HG03064 (cell line): ENCODE data around the gene IGFL2.
"Not testable (repeated sequence)": the region's sequence is repeated elsewhere in the genome, so short reads cannot be mapped to it uniquely, and the experiment has no call there.

Experiments used
- ATAC-seq: cut with Tn5 transposase; IDR thresholded peaks from one replicate; pipeline ENCODE4 v1.9.1; 2021; ENCODE audit warnings: low read depth; ENCODE audit not compliant: unreplicated experiment

The IGFL2 gene

DNA sequence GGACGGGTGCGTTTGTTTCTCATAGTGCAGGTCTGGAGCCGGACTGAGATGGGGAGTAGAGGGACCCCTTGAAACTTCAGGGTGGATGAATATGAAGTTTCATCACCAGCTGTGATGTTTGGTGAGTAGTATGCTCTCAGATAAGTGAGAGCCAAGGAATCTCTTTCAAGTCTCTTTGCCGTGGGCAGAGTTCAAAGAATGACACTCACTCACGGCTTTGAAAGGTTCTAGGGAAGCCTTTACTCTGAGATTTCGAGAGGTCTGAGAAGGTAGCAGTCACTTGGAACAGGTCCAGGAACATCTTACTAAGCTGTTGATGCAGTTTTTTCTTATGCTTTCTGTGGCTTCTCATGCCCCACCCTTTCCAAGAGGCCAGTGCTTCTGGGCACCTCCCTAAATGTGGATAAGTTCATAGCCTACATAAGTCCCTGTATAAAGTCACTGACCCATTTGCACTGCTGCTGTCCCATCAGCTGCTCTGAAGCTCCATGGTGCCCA is at the start of gene IGFL2:
IGFL2 (plus strand) TSS at position 448 of the 498 bp plus-strand sequence; CDS start at position 489, 41 bp downstream.
- no peak for ATAC-seq

DNA sequence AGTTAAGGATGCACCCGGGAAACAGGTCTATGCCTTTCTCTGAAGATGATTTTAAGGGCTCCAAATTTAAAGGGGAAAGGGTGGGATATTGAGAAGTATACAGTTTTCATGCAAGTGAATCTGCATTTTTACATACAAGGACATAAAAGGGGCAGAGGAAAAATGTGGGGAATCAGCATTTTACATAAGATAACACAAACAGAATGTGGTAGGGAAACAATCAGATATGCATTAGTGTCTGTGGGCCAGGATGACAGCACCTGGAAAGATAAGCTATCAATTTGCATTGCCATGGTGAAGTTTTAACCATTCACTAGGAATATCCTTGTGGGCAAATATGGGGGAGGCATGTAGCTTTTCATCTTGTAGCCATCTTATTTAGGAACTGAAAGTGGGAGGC is 47.7 kb upstream of the IGFL2 start:
- no peak for ATAC-seq

DNA sequence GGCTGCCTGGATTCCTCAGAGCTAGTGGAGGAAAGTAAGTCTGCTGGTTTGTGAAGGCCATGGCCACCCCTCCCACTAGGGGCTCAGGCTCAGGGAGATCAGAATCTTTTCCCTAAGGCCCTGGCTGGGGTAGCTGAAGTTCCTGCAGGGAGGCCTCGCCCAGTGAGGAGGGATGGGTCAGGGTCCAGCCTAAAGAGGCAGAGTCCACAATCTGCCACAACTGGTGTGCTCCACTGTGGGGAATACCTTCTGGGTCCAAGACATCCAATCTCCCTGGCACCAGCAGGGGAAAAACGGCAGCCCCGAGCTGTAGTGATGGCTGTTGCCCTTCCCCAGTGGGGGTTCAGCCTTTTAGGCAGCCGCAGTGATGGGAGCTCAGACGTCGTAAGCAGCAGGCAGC is 46.7 kb upstream of the IGFL2 start:
- ATAC-seq = no peak

DNA sequence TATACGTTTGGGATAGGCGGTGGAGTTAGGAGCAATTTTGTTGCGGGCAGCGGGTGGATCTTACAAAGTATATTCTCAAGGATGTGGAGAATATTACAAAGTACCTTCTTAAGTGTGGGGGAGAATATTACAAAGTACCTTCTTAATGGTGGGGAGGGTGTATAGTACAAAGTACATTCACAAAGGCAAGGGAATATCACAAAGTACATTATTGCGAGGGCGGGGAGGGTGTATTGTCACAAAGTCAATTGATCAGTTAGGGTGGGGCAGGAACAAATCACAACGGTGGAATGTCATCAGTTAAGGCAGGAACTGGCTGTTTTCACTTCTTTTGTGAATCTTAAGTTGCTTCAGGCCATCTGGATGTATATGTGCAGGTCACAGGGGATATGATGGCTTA is 45.7 kb upstream of the IGFL2 start:
- not testable (repeated sequence) for ATAC-seq

DNA sequence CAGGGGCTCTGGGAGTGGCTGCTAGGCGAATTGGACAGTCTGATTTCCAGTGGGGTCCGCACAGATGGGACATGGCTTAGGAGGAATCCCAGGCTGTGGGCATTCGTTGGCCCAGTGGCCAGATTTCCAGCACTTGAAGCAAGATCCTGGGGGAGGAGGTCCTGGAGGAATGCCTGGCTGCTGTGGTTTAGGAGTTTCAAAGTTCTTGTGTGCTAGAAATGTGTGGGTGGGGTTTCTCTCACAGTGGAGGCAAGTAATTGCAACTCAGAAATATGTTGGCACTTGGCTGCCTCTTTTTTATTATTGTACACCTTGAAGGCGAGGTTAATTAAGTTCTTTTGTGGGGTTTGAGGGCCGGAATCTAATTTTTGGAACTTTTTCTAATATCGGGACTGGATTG is 40.7 kb upstream of the IGFL2 start:
- ATAC-seq = no peak

DNA sequence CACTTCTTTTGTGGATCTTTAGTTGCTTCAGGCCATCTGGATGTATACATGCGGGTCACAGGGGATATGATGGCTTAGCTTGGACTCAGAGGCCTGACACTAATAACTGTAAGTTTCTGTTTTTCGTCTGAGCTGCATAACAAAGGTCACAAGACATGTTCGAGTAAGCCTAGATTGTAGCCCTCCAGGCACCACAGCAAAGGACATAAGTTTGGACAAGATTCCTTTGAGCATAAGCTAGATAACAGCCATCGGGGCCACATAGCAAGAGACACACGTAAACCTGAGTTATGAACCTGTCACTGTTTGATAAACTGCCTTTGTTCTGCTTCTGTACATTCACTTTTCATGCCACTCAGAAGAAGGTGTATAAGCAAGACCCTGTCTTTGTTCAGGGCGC is 38.2 kb upstream of the IGFL2 start:
- ATAC-seq = no peak

DNA sequence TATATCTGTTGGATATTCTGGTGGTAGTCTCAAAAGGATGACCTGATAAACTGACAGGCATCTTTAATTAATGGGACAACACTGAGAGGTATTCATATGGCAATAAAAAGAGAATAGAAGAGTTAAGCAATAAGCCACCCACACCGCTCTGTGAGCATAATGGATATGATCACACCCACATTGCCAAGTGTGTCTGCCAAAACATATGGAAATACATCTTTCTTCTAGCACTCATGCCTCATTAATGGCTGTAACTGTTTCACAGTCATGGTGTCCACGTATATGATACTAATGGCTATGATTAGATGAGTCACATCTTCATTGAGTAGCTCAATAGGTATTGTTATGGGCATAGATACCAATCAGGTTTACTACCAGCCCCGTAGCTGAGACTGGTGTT is 36.7 kb upstream of the IGFL2 start:
- ATAC-seq = no peak

DNA sequence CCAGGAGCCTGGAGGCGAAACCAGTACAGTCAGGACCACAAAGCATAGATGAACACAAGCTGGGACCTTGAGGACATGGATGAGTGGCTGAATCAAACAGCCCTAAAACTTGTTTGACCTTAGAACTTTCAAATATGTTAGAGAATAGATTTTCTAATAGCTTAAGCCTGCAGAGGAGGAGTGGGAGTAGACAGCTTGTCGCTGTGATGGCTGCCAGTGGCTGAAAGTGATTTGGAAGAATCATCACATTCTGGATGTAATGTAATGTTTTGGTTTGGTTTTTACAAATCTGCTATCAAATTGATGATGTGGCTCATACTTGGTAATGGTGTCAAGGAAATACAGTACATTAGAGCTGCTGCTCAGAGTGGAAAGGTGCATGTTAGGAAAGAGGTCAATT is 35.5 kb upstream of the IGFL2 start:
- no peak for ATAC-seq

DNA sequence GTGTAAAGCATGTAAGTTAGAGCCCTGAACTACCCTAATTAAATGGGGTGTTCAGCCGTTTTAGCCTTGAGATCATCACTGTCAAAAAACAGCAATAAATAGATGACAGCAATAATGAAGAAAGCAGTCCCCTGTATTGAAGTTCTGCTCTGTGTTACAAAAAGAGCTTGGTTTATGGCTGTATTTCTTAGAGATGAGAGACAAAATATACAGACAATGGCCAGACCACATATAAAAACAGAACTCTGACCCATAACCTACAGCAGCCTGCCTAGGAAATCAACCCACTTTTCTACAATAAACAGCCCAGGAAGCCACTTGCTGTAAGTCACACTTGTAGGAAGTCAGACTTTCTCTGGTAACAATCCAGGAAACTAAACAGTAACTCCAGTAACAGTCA is 34.3 kb upstream of the IGFL2 start:
- ATAC-seq = no peak

DNA sequence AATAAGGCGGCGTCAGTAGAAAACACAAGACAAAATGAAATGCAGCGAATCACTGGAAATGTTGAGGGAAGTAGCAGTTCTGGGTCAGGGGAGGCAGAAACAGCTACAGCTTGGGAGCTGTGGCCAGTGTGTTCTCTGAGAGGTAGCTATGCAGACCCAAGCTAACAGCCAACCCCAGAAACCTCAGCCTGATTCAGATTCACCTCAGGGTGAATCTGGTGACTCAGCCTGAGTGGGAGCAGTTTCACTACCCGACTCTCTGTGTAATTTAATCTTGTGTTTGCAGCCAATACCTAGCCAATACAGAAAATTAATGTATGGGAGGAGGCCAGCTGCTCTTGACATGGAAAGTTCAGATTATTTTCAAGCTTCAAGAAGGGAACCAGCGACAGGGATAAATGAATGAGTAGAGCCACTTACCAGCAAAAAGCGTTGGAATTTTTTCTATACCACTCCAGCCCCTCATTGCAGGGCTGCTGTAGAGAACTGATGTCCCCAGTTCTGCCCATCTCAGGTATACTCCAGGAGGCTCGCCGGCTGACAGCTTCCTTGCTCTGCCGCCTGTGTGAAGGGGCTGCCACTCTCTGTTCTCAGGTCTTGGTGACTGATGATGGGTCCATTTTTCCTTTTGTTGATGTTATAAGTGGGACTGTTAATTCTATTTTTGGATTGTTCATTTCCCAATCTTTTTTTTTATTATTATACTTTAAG is 32.5 kb upstream of the IGFL2 start:
- no peak for ATAC-seq

DNA sequence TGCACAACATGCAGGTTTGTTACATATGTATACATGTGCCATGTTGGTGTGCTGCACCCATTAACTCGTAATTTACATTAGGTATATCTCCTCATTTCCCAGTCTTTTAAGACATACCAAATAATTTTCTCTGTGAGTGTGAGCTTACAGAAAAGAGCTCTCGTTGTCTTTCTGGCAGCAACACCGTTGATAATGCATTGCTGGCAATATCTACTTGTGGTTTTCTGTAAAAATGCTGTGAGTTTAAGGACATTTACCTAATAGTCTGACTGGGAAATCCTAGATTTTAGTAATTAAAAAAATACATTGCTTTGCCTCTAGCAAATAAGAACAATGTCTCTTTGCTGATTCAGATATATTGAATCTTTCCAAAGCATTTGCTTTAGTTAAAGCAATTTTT is 31.9 kb upstream of the IGFL2 start:
- ATAC-seq = no peak

DNA sequence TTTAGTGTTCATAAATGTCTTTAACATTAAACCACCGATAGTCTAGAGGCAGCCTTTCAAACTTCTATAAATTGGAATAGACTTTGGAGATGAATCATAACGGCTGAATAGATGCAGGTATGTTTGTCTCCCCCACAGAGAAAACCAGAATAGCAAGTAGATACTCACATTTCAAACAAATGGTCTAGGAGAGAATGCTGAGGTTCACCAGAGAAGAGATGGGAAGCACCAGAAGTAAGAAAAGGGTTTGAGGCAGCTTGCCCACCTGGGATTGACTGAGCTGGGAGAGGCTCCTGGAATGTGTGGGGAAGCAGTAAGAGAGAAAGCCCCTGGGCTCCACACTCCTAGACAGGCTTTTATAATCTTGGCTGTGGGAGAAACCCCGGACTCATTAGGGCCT is 29.9 kb upstream of the IGFL2 start:
- ATAC-seq = no peak

DNA sequence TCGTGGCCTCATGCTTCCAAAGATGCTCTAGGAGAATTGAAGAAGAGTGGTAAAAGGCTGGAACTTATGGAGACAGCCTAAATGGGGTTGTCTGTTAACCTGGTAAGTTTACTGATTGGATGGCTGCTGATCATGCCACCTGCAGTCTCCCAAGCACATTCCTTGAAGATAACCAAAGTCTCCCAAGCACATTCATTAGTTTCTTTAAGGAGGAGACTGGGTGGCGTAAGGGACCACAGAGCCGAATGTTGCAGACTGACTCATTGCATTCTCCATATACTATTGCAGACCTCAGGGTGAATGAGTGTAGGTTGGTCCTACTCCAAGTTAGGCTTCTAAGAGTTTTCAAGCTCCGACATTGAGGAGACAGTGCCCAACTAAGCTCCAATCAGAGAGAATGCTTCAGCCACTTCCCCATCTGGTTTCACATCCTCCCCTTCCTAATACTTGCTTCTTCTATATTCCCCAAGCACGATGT is 23.4 kb upstream of the IGFL2 start, which contains the start of gene IGFL3:
IGFL3 (minus strand) TSS at position 51 of the 478 bp plus-strand sequence; CDS start at position 12, 39 bp downstream.
- ATAC-seq = no peak

DNA sequence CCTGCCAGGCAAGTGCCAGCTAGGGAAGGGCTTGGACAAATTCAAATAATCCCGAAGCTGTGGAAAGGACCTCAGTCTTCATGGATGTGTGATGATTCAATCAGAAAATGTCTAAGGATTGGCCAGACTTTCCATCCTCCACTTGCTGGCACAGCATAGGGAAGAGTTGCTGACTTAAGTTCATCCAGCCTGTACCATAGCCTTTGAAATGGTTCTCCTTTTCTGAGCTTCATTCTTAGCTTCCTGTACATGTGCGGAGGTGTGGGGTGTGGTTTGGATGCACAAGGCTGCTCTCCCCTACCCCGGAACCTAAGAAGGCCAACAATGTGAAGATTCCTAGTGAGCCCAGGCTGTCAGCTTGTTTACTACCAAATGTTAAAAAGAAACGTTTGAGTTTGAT is 22.6 kb upstream of the IGFL2 start:
- no peak for ATAC-seq

DNA sequence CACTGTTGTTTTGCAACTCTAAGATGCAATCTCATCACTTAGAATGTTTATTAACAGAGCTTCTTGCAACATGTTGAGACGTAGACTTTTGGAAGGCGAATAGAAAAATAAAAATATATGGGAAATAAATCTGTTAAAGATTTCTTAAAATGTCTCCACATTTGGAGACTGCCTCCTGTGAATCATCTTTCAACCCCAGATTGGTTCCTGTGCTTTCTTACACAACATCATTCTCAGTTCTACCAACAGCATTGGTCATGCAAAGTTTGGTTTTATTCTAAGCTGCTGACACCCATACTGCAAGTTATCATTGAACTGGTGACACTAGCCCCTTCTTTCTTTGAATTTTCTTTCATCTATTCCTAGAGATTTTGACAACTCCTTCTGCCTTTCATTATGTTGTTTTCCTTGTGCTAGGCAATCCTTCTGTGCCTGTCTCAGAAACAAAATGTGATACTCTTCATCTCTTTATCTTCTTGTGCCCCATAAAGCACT is 21.9 kb upstream of the IGFL2 start:
- ATAC-seq = no peak

DNA sequence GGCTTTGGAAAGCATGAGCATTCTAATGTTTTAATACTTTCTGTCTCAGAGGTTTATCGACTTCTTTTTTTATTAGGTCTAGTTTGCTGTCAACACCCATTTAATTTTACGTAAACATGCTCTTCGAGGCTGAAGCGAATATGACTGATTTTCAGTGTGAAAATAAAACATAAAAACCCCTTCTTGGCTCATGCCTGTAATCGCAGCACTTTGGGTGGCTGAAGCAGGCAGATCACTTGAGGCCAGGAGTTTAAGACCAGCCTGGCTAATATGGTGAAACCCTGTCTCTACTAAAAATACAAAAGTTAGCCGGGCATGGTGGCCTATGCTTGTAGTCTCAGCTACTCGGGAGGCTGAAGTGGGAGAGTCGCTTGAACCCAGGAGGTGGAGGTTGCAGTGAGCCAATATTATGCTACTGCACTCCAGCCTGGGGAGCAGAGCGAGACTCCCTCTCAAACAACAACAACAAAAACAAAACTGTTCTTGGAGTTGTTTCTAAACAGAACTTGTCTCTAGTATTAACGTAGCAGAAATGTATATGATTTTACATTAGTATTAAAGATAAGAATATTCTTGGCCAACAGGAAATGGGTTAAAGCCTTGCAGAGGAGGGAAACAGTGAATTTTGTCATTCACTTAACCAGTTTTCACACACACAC is 16.4 kb upstream of the IGFL2 start:
- no peak for ATAC-seq

DNA sequence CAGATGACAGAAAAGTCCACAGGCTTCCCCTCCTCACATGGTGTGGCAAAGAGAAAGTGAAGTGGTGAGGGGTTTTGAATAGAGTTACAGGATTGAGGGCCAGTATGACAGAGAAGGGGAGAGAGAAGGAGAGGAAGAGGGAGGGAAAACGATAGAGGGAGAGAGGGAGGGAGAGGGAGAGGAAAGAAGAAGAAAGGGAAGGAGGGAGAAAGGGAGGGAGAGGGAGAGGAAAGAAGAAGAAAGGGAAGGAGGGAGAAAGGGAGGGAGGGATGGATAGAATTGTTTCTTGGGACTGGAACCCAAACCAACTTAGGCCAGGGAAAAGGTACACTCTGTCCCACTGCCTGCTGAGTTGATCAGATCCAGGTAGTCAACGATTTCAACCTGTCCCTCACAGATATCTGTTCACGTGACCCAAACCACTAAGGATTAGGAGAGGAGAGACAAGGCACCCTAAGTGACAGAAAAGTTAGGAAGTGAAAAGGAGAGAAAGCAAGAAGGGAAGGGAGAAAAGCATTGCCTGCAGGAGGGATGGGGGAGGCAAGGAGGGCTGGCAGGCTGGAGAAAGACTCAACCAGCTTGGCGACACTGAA is 15.4 kb upstream of the IGFL2 start:
- no peak for ATAC-seq

DNA sequence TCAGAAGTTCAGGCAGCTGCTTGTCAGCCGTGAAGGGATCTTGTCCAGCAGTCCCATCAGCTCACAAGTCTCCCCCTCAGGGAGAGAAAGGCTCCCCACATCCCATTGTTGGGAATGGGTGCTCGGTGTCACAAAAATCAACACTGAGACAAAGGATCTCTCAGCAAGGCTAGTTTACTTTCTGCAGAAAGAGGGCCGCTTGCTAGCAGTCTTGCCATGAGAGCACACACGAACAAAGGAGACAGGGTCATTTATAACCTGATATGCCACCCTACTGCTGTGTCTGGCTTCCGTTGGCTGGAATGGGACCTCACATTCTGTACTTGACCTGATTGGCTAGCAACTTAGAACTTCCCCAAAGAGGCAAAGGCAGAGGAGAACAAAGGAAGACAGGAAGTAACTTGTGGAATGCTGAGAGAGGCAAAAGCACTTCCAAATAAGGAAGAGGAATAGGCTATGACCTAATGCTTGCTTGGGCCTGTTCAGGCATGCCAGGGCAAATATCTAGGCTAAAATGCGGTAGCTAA is 14.9 kb upstream of the IGFL2 start:
- no peak for ATAC-seq

DNA sequence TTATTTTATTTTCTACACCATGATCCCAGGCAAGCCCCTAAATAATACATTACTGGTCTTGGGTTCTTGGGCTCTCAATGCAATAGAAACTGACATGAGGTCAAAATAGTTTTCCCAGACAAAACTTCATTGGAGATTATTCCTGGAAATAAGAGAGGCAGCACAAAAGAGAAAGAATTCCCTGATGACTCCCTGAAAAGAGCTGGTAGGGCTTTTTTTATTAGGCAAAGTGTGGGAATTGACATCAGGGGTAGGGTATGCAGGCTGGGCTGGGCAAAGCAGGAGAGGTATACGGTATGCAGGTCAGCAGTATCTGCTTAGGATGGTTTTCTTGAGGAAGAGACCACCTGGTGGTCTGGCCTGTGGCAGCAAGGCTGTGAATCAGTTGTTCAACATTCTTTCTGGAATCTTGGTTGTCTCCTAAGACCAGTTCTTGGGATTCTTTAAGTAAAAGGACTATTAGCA is 14.2 kb upstream of the IGFL2 start:
- ATAC-seq = no peak

DNA sequence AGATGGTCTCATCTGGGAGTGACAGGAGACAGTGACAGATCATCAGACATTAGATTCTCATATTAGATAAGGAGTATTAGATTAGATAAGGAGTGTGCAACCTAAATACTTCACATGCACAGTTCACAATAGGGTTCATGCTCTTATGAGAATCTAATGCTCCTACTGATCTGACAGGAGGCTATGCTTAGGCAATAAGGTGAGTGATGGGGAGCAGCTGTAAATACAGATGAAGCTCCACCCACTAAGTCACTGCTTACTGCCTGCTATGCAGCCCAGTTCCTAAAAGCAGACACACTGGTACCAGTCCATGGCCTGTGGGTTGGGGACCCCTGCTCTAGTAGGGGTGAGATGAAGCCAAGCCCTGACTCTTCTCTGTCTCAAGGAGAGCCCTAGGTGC is 13.5 kb upstream of the IGFL2 start:
- ATAC-seq = no peak

DNA sequence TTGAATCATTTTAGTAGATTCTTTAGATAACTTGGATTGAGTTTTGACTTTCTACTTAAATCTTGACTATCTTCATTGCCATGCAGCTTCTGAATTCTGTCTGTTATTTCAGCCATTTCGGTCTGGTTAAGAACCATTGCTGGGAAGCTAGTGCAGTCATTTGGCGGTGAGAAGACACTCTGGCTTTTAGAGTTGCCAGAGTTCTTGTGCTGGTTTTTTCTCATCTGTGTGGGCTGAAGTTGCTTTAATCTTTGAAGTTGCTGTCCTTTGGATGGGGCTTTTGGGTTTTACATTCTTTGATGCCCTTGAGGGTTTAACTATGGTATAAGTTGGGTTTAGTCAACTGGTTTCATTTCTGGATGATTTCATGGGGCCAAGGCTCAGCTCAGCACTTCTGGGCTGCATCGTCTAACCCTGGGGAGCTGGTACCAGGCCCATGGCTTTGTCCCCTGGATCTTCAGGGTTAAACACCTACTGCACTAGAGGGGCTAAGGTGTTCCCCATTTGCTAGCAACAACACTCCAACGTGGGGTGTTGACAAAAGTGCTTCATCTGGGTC is 10.0 kb upstream of the IGFL2 start:
- ATAC-seq = no peak
